HCT116 (cell line): ENCODE measurements around the gene OR8J3. TPM values are rescaled to one million over a fixed set of nuclear protein-coding genes. Genes with fewer than 3 reads are reported as not detected.
"Not testable (repeated sequence)": the region's sequence is repeated elsewhere in the genome, so short reads cannot be mapped to it uniquely, and the experiment has no call there.

Experiments
- ATAC-seq: fragments of 200-7000 bp; cut with Tn5 transposase; 2 replicates; pipeline ENCODE4 v1.9.1; 2020; ENCODE audit warnings: mild to moderate bottlenecking, moderate library complexity
- BruUV-seq: library from RNA; stranded (reverse); fragments of 400-500 nt; replicated peaks from 2 replicates; lab custom pipeline; 2021; lab: Mats Ljungman, UMichigan
- CTCF ChIA-PET: fragments of 300-600 bp; sonication (Branson Sonifier 250); formaldehyde crosslinking; loops from one replicate; lab custom pipeline; 2021; ENCODE audit warnings: antibody characterized with exemption; lab: Charles Lee
- POLR2A ChIA-PET: fragments of 300-600, 350-600 bp; sonication (Branson Sonifier 250); formaldehyde crosslinking; loops from one replicate; lab custom pipeline; 2021; ENCODE audit warnings: antibody characterized with exemption; lab: Charles Lee
- RAD21 ChIA-PET, 2 experiments: fragments of 300-600 bp; sonication (Branson Sonifier 250); formaldehyde crosslinking; loops; one replicate each; lab custom pipeline; 2023; ENCODE audit warnings: low total read pairs in 2 of 2; ENCODE audit not compliant: uncharacterized antibody in 2 of 2, unreplicated experiment in 2 of 2, low non-redundant PET in 1 of 2; lab: Charles Lee
- DNase-seq: peaks from one replicate; pipeline ENCODE4 v3.0.0-alpha.2; 2010; ENCODE audit warnings: low read depth, low spot score
- H2AFZ ChIP-seq: fragments of 200-600 bp; shearing (Covaris generic), sonication (generic); 2 replicates; pipeline ENCODE4 v1.6.1; 2017; ENCODE audit warnings: low read depth, mixed run types, mixed read lengths, antibody characterized with exemption, low read length; ENCODE audit not compliant: poor library complexity, severe bottlenecking
- H3K27ac ChIP-seq: 2 replicates; pipeline ENCODE4 v1.5.1; 2012; ENCODE audit warnings: low read depth, low read length
- H3K27me3 ChIP-seq: fragments of 200-600 bp; sonication (generic); 2 replicates; pipeline ENCODE4 v1.6.1; 2016; ENCODE audit warnings: mixed run types, low read length, mixed read lengths; ENCODE audit not compliant: insufficient read depth
- H3K36me3 ChIP-seq, 2 experiments: fragments of 200-500 bp in 1 of 2; fragments of 200-600 bp in 1 of 2; sonication (Bioruptor generic) in 1 of 2; sonication (generic) in 1 of 2; 2 replicates each; pipeline versions ENCODE4 v1.5.1 to v1.6.1; 2014 to 2016; ENCODE audit warnings: low read length in 2 of 2, inconsistent platforms in 1 of 2, mixed read lengths in 1 of 2, mixed run types in 1 of 2; ENCODE audit not compliant: insufficient read depth in 2 of 2, control insufficient read depth in 1 of 2
- H3K4me1 ChIP-seq, 2 experiments: fragments of 200-600 bp in 1 of 2; sonication (generic) in 1 of 2; 2 replicates each; pipeline versions ENCODE4 v1.5.1 to v1.6.1; 2012 to 2017; ENCODE audit warnings: low read length in 2 of 2, inconsistent platforms in 1 of 2, mild to moderate bottlenecking in 1 of 2, mixed read lengths in 1 of 2, mixed run types in 1 of 2, moderate library complexity in 1 of 2; ENCODE audit not compliant: insufficient read depth in 2 of 2, control insufficient read depth in 1 of 2
- H3K4me2 ChIP-seq: fragments of 200-600 bp; sonication (generic); 2 replicates; pipeline ENCODE4 v1.6.1; 2017; ENCODE audit warnings: mixed run types, low read length, mixed read lengths
- H3K4me3 ChIP-seq, 2 experiments: fragments of 200-600 bp in 1 of 2; sonication (generic) in 1 of 2; replicated peaks in 1 of 2; 2 replicates each; pipeline ENCODE4 v1.5.1; 2011 to 2016; ENCODE audit warnings: low read length in 2 of 2, control low read depth in 1 of 2, low read depth in 1 of 2, mild to moderate bottlenecking in 1 of 2, mixed read lengths in 1 of 2, mixed run types in 1 of 2
- H3K79me2 ChIP-seq: fragments of 200-600 bp; sonication (generic); 2 replicates; pipeline ENCODE4 v1.6.1; 2017; ENCODE audit warnings: mild to moderate bottlenecking, mixed run types, low read length, moderate library complexity, mixed read lengths; ENCODE audit not compliant: insufficient read depth
- H3K9ac ChIP-seq: fragments of 200-600 bp; sonication (generic); 2 replicates; pipeline ENCODE4 v1.6.1; 2016; ENCODE audit warnings: low read length, mixed read lengths
- H3K9me2 ChIP-seq: fragments of 200-600 bp; sonication (generic), shearing (Covaris generic); 2 replicates; pipeline ENCODE4 v1.6.1; 2017; ENCODE audit warnings: mixed run types, mild to moderate bottlenecking, moderate library complexity; ENCODE audit not compliant: insufficient read depth
- H3K9me3 ChIP-seq, 2 experiments: fragments of 200-500 bp in 1 of 2; fragments of 200-600 bp in 1 of 2; sonication (Bioruptor generic) in 1 of 2; sonication (generic) in 1 of 2; 2 replicates each; pipeline ENCODE4 v1.6.1; 2014 to 2017; ENCODE audit warnings: low read length in 2 of 2, mixed read lengths in 2 of 2, inconsistent platforms in 1 of 2, low read depth in 1 of 2, mild to moderate bottlenecking in 1 of 2, mixed run types in 1 of 2, moderate library complexity in 1 of 2; ENCODE audit not compliant: control insufficient read depth in 1 of 2, insufficient read depth in 1 of 2
- H4K20me1 ChIP-seq: fragments of 200-600 bp; sonication (generic), shearing (Covaris generic); 2 replicates; pipeline ENCODE4 v1.6.1; 2017; ENCODE audit warnings: mixed run types, mild to moderate bottlenecking, moderate library complexity; ENCODE audit not compliant: insufficient read depth
- CBX3 ChIP-seq: IDR thresholded peaks from 2 replicates; pipeline ENCODE4 v1.6.1; 2012; ENCODE audit warnings: low read depth
- TCF7L2 ChIP-seq: IDR thresholded peaks from 2 replicates; pipeline ENCODE4 v1.7.0; 2011; ENCODE audit warnings: borderline replicate concordance, inconsistent platforms; ENCODE audit not compliant: insufficient read depth, insufficient read length; ENCODE audit errors: extremely low read depth
- intact Hi-C: fragments of 100-400 bp; cut with micrococcal nuclease; formaldehyde crosslinking; loops from 2 replicates; pipeline ENCODE4 v1.10.0; 2022
- total RNA-seq: library from RNA; stranded (reverse); gene quantifications from one replicate; pipeline ENCODE4 v1.2.1, GENCODE V29; 2021; ENCODE audit not compliant: unreplicated experiment
- TF ChIP-seq, protein P1 (sequence below): IDR thresholded peaks from 2 replicates; pipeline ENCODE4 v1.6.1; 2011; ENCODE audit warnings: mild to moderate bottlenecking, low read length, moderate library complexity; ENCODE audit not compliant: insufficient replicate concordance; ENCODE audit errors: extremely low read depth

OR8J3 gene
- total RNA-seq, 1 experiment from 2014 or later, result not detected

DNA sequence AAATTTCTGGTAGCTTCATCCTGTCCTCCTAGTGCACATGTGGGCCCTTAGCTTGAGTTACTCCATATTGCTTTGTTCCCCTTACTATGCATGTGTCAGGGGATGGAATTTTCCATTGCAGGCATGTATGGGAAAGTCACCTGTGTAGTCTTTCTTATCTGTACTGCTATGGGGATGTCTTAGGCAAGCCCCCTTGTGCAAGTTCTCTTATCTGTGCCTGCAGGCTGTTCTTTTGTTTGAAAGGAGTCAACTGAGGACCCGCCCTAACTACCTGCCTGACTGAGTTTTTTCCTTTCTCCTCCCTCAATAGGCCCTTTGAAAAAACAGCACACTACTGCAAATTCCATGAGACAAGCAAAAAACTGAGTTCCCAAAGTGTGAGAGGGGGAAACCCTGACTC, 11.4 kb upstream of the OR8J3 start:
- POLR2A ChIA-PET, result no interaction called here
- ATAC-seq, result no peak
- intact Hi-C loops, result no loop called here

DNA sequence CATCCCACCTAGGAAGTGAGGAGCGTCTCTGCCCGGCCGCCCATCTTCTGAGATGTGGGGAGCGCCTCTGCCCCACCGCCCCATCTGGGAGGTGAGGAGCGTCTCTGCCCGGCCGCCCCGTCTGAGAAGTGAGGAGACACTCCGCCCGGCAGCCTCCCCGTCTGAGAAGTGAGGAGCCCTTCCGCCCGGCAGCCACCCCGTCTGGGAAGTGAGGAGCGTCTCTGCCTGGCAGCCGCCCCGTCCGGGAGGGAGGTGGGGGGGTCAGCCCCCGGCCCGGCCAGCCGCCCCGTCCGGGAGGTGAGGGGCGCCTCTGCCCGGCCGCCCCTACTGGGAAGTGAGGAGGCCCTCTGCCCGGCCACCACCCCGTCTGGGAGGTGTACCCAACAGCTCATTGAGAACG, 3.7 kb upstream of the OR8J3 start:
- DNase-seq, BruUV-seq, H3K27me3 ChIP-seq, RAD21 ChIA-PET, CTCF ChIA-PET, H3K9me2 ChIP-seq, H3K4me2 ChIP-seq, H3K36me3 ChIP-seq, H3K27ac ChIP-seq, H3K9ac ChIP-seq, ATAC-seq, H3K9me3 ChIP-seq, H3K4me1 ChIP-seq, H3K79me2 ChIP-seq, H4K20me1 ChIP-seq, H2AFZ ChIP-seq, H3K4me3 ChIP-seq, POLR2A ChIA-PET, intact Hi-C loops: not testable (repeated sequence)

More for the DNA sequence above, 11.4 kb upstream of the OR8J3 start:
- Histone ChIP-seq H3K4me2 (no peak overlapping the region), H3K9me3 (peaks cover 4 to 6% of the 10 kb centered on the region in 2 experiments; a peak in 2 of 4 replicates), H3K4me3 (no peak overlapping the region), H3K9ac (no peak overlapping the region), H3K36me3 (no peaks in the 10 kb centered on the region), H3K9me2 (no peaks in the 10 kb centered on the region), H3K27ac (no peak overlapping the region), H3K79me2 (no peaks in the 10 kb centered on the region), H2AFZ (no peak overlapping the region), H3K27me3 (no peaks in the 10 kb centered on the region), H3K4me1 (no peaks in the 10 kb centered on the region), H4K20me1 (no peaks in the 10 kb centered on the region)
- ChIA-PET RAD21 (no interaction called here), CTCF (no interaction called here)
- no TSS peak for BruUV-seq
- TF ChIP-seq CBX3 (no peak), TCF7L2 (no peak)
- TF ChIP-seq, protein P1, sequence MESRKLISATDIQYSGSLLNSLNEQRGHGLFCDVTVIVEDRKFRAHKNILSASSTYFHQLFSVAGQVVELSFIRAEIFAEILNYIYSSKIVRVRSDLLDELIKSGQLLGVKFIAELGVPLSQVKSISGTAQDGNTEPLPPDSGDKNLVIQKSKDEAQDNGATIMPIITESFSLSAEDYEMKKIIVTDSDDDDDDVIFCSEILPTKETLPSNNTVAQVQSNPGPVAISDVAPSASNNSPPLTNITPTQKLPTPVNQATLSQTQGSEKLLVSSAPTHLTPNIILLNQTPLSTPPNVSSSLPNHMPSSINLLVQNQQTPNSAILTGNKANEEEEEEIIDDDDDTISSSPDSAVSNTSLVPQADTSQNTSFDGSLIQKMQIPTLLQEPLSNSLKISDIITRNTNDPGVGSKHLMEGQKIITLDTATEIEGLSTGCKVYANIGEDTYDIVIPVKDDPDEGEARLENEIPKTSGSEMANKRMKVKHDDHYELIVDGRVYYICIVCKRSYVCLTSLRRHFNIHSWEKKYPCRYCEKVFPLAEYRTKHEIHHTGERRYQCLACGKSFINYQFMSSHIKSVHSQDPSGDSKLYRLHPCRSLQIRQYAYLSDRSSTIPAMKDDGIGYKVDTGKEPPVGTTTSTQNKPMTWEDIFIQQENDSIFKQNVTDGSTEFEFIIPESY, result no peak
- DNase-seq, result no peak
